ENCODE results near the gene FIGN. TPM values are rescaled to one million over a fixed set of nuclear protein-coding genes. Genes with fewer than 3 reads are reported as not detected.

Gene FIGN
- total RNA-seq, 1 donor from 2014 or later: 7.9 TPM

- DNase-seq (ENCODE audit: low read depth): no peak
These were observed 163.0 kb downstream of the FIGN start for GRCh38 chr2:163572850-163573249.

- DNase-seq (ENCODE audit: low read depth): no peak
These were observed 164.2 kb downstream of the FIGN start for GRCh38 chr2:163571423-163572102.

- DNase-seq (ENCODE audit: low read depth): no peak
These were observed 165.4 kb downstream of the FIGN start for GRCh38 chr2:163570391-163570790.

- DNase-seq (ENCODE audit: low read depth): no peak
These were observed 170.6 kb downstream of the FIGN start for GRCh38 chr2:163565192-163565591.

- DNase-seq (ENCODE audit: low read depth): no peak
These were observed 171.6 kb downstream of the FIGN start for GRCh38 chr2:163564236-163564635.

- no peak for DNase-seq (ENCODE audit: low read depth)
These were observed 172.5 kb downstream of the FIGN start for GRCh38 chr2:163563336-163563735.

- DNase-seq (ENCODE audit: low read depth): no peak
These were observed 177.4 kb downstream of the FIGN start for GRCh38 chr2:163558251-163559021.

GRCh38 chr2:163556511-163556910 lies 179.3 kb downstream of the FIGN start:
- DNase-seq (ENCODE audit: low read depth): no peak

- no peak for DNase-seq (ENCODE audit: low read depth)
These were observed 180.9 kb downstream of the FIGN start for GRCh38 chr2:163554864-163555263.

- DNase-seq (ENCODE audit: low read depth): no peak
These were observed 182.2 kb downstream of the FIGN start for GRCh38 chr2:163553601-163554000.

GRCh38 chr2:163552758-163553157 lies 183.1 kb downstream of the FIGN start:
- no peak for DNase-seq (ENCODE audit: low read depth)

GRCh38 chr2:163551616-163552373 lies 184.0 kb downstream of the FIGN start:
- peak; percentile 22 for DNase-seq (ENCODE audit: low read depth)

GRCh38 chr2:163548970-163549369 lies 186.8 kb downstream of the FIGN start:
- no peak for DNase-seq (ENCODE audit: low read depth)
